Effector CD8-positive, alpha-beta T cell (primary cell): ENCODE results near the gene LIG1.

Experiments
- DNase-seq: peaks from one replicate; lab custom pipeline; 2025; lab: John Stamatoyannopoulos, UW
- total RNA-seq, 4 experiments: gene quantifications; one replicate each; lab custom pipeline; 2026; lab: John Stamatoyannopoulos, UW

Gene LIG1
- 60.2 to 100.0 (median 89.5) reads per million in 4 experiments for total RNA-seq

- DNase-seq = peak; percentile 82
Measured at GRCh38 chr19:48169939-48170803, at the start of gene LIG1, which contains the start of gene ZSWIM9. Gene LIG1, minus strand, starts transcription at chr19:48170344. Its CDS starts 4,778 bp downstream, at chr19:48165566. Gene ZSWIM9, plus strand, starts transcription at chr19:48170680. Its CDS starts 1,123 bp downstream, at chr19:48171803.

- DNase-seq = no peak
Measured at GRCh38 chr19:48218997-48219396, 48.9 kb upstream of the LIG1 start.

DNA sequence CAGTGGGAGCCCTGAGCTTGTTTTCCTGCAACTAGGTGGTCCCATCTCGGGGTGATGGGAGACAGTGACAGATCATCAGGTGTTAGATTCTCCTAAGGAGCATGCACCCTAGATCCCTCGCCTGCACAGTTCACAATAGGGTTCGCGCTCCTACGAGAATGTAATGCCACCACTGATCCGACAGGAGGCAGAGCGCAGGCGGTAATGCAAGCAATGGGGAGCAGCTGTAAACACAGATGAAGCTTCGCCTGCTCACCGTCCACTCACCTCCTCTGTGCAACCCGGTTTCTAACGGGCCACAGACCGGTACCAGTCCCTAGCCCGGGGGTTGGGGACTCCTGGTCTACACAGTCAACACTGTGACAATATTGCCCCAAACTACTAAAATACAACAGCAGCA lies 46.8 kb upstream of the LIG1 start:
- no peak for DNase-seq

GRCh38 chr19:48213959-48214358 lies 43.8 kb upstream of the LIG1 start:
- DNase-seq = no peak

- no peak for DNase-seq
Measured at GRCh38 chr19:48210005-48210404, 39.9 kb upstream of the LIG1 start.

- no peak for DNase-seq
Measured at GRCh38 chr19:48206397-48207093, 36.4 kb upstream of the LIG1 start.

DNA sequence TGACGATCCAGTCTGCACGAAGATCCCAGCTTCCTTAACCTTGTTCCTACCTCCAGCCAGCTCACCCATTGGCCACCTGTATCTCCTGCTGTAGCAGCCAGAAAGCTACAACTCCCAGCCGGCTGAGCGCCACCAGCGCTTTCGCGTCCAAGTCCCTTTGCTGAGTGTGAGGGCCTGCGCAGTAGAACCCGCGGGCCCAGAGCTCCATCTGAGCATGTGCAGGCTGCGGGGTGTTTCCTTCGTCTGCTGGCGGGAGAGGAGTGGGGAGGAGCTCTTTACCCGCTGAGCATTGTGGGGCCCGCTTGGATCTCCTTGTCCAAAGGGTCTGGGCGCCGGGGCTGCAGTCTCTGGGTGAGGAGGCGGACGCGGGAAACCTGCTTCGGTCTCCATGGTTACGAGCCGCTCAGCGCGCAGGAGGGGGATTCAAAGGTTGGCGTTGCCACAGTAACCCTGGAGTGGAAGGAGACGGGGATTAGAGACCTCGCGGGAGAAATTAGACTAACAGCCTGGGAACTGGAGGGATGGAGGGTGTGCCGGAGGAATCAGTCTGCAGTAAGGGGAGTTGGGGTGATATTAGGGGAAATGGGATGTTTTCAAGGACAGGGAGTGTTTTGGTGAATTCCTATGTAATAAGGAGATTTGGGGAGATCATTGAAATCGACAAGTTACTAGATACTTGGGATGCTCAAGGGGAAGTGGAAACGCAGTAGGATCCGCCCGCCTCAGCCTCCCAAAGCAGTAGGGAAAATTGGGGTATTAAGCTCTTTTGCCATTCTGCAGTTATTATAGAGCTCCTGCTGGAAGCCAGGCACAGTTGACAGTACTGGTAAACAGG lies 33.9 kb upstream of the LIG1 start:
- peak; percentile 81 for DNase-seq

DNA sequence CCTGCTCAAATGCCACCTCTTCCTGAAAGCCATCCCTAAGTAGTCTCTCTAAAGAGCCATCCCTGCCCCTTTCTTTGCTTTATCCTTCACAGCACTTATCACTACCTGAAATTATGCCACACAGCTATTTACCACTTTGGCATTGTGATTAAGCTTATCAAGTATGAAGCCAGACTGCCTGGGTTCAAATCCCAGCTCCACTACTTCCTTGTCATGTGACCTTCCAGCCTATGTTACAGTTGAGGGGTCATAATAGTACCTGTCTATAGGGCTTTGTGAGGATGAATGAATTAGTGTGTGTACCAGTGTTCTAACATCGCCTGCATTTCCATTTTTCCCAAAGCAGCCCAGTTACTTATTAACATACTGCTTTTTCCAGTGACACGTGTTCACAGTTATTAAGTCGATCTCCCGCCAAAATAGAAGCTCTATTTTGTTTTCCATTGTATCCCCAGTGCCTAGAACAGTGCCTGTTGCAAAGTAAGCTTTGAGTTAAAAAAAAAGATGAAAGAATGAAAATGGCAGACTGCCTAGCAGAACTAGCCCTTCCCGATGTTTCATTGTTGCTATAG lies 33.2 kb upstream of the LIG1 start:
- no peak for DNase-seq

- no peak for DNase-seq
Measured at GRCh38 chr19:48196933-48197665, 27.0 kb upstream of the LIG1 start.

- DNase-seq = no peak
Measured at GRCh38 chr19:48196321-48196763, 26.2 kb upstream of the LIG1 start.

DNA sequence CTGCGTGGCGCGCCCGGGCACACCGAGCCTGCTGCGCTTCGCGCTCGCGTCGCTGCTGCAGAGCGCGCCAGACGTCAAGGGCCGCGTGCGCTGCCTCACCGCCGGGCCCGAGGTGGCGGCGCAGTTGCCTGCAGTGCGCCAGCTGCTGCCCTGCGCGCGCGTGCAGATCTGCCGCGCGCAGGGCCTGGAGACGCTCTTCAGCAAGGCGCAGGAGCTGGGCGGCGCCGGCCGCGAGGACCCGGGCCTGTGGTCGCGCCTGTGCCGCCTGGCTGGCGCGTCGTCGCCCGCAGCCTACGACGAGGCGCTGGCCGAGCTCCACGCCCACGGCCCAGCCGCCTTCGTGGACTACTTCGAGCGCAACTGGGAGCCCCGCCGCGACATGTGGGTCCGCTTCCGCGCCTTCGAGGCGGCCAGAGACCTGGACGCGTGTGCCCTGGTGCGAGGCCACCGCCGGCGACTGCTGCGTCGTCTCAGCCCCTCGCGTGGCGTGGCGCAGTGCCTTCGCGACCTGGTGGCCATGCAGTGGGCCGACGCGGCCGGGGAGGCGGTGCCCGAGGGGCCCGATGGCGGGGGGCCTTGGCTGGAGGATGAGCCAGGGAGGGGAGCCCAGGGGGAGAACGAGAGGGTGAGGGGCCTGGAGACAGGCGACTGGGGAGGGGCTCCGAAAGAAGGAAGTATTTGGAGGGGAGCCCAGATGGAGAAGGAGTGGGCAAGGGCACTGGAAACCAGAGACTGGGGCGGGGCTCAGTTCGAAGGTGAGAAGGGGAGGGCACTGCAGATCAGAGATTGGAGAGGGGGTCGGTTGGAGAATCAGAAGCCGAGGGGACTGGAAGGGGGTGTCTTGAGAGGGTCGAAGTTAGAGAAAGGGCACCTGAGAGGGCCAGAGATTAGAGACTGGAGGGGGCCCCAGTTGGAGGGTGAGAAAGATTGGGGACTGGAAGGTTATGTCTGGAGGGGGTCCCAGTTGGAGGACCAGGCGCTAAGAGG lies 25.0 kb upstream of the LIG1 start:
- no peak for DNase-seq

DNA sequence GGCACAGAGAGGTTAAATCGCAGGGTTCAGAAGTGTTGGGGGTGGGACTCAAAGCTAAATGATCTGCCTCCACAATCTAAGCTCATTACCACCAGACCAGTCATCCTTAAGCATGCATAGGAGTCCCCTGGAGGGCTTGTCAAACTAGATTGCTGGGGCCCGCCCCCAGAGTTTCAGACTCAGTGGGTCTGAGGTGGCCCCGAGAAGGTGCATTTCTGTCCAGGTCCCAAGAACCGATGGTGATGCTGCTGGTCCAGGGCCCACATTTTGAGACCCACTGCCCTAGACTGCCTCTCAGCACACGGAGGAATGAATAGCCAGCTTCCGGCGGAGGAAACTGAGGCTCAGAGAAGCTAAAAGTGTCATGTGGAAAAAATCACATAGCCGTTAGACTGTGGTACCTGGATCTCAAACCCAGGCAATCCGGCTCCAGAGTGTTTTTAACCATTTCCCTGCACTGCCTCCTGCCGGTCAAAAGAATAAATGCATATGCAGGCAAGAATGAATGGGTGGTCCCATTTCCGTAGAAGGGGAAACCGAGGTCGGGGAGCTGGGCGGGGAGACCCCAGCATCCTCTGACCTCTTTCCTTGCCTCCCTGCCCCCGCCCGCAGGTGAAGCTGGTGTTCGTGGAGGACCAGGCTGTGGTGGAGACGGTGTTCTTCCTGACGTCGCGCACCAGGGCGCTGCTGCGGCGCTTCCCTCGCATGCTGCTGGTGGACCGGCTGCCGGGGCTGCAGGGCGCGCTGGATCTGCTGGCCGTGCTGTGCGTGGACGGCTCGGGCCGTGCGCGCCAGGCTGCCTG lies 24.1 kb upstream of the LIG1 start:
- DNase-seq = peak; percentile 18

DNA sequence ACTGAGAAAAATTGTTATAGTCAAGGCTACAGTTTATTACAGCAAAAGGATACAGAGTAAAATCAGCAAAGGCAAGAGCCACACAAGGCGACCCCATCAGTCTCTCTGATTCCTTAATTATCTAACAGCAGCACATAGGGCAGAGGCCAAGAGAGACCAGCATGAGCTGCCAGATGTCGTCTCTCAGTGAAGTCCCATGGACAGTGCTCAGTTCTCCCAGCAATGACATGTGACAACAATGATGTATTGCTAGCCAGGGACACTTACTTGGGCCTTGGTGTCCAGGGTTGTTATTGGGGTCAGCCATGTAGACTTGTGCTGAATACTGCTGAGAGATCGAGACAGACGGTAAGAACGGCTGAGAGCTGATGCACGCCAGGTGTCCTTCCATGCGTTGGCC lies 22.6 kb upstream of the LIG1 start:
- no peak for DNase-seq

- no peak for DNase-seq
Measured at GRCh38 chr19:48190885-48191284, 20.7 kb upstream of the LIG1 start.

DNA sequence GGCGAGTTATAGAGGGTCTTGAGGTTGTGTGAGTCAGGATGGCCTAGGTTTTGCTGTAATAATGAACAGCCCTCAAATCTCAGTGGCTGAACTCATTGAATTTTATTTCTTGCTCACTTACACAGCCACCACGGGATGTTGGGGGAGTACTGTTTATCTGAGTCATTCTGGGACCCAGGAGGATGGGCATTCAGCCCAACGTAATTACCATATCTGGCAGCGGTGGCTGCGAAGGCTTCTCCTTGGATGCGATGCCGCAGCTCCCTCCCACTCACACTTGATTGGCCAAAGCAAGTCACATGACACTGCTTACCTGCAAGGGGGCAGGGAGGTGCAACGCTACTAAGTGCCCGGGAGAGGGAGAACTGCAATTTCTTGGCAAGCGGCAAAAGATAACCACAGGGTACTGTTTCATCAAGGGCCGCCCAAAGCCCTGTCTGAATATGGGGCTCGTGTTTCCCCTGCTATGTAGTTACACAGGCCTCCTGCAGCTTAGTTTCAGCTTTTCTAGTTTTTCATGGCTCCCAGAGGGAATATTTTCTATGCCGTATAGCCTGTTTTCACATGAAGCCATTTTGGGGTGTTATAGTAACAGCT lies 20.2 kb upstream of the LIG1 start:
- peak; percentile 20 for DNase-seq

GRCh38 chr19:48186541-48186991 lies 16.4 kb upstream of the LIG1 start:
- DNase-seq = no peak

- no peak for DNase-seq
Measured at GRCh38 chr19:48186015-48186414, 15.9 kb upstream of the LIG1 start.

DNA sequence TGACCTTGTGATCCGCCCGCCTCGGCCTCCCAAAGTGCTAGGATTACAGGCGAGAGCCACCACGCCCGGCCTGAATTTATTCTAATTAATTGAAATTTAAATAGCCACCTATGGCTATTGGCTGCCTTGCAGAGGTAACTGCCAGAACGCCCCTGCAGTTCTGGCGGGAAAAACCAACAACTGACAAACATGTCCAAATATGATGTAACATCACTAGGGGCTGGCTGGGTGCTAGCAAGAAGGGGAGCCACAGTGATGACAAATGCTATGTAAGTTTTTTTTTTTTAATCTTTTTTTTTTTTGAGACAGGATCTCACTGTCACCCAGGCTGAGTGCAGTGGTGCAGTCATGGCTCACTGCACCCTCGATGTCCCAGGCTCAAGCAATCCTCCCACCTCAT lies 13.2 kb upstream of the LIG1 start:
- DNase-seq = no peak
